Loucy (cell line): ENCODE results near the gene OR4N5.

Experiments
- H2AFZ ChIP-seq: fragments of 200-600 bp; sonication (generic); 2 replicates; pipeline ENCODE4 v1.6.0; 2016; ENCODE audit warnings: antibody characterized with exemption, mild to moderate bottlenecking, low read length, moderate library complexity
- H3F3A ChIP-seq: fragments of 200-600 bp; 2 replicates; pipeline ENCODE4 v1.6.0; 2016; ENCODE audit warnings: antibody characterized with exemption, low read depth, mild to moderate bottlenecking
- H3K27me3 ChIP-seq: fragments of 200-600 bp; sonication (generic); 2 replicates; pipeline ENCODE4 v1.6.1; 2014; ENCODE audit warnings: low read length, mild to moderate bottlenecking; ENCODE audit not compliant: insufficient read depth, poor library complexity, severe bottlenecking
- H3K36me3 ChIP-seq: fragments of 200-600 bp; sonication (generic); 2 replicates; pipeline ENCODE4 v1.6.1; 2016; ENCODE audit warnings: low read length; ENCODE audit not compliant: insufficient read depth
- H3K4me1 ChIP-seq: fragments of 200-600 bp; sonication (generic); 2 replicates; pipeline ENCODE4 v1.5.1; 2014; ENCODE audit warnings: low read length, mild to moderate bottlenecking; ENCODE audit not compliant: insufficient read depth, poor library complexity, severe bottlenecking
- H3K4me2 ChIP-seq: fragments of 200-600 bp; sonication (generic); 2 replicates; pipeline ENCODE4 v1.6.0; 2014; ENCODE audit warnings: antibody characterized with exemption, low read length, low read depth, mild to moderate bottlenecking; ENCODE audit not compliant: poor library complexity, severe bottlenecking
- H3K4me3 ChIP-seq: fragments of 200-600 bp; sonication (generic); 2 replicates; pipeline ENCODE4 v1.5.1; 2014; ENCODE audit warnings: low read length, mild to moderate bottlenecking, mixed read lengths; ENCODE audit not compliant: poor library complexity, severe bottlenecking
- H3K79me2 ChIP-seq: fragments of 200-600 bp; sonication (generic); 2 replicates; pipeline ENCODE4 v1.6.1; 2014; ENCODE audit warnings: low read length; ENCODE audit not compliant: insufficient read depth
- H3K9ac ChIP-seq: fragments of 200-600 bp; sonication (generic); 2 replicates; pipeline ENCODE4 v1.6.0; 2014; ENCODE audit warnings: mild to moderate bottlenecking, low read depth, low read length, moderate library complexity; ENCODE audit not compliant: poor library complexity, severe bottlenecking
- H3K9me2 ChIP-seq: fragments of 200-600 bp; sonication (generic); replicated peaks from 2 replicates; pipeline ENCODE4 v1.6.1; 2016; ENCODE audit warnings: low read depth, low read length, mixed read lengths
- H3K9me3 ChIP-seq: fragments of 200-600 bp; sonication (generic); 2 replicates; pipeline ENCODE4 v1.6.1; 2014; ENCODE audit warnings: mild to moderate bottlenecking, antibody characterized with exemption, low read length, low read depth; ENCODE audit not compliant: insufficient read depth
- H4K20me1 ChIP-seq: fragments of 200-600 bp; sonication (generic); 2 replicates; pipeline ENCODE4 v1.6.0; 2014; ENCODE audit warnings: antibody characterized with exemption, low read length, mild to moderate bottlenecking; ENCODE audit not compliant: insufficient read depth, poor library complexity, severe bottlenecking
- CTCF ChIP-seq: fragments of 200-600 bp; sonication (generic); conservative IDR thresholded peaks from 2 replicates; pipeline ENCODE4 v1.5.1; 2014; ENCODE audit warnings: mild to moderate bottlenecking, antibody characterized with exemption, low read length
- EZH2phosphoT487 ChIP-seq: fragments of 200-600 bp; IDR thresholded peaks from 2 replicates; pipeline ENCODE4 v1.6.1; 2018; ENCODE audit warnings: antibody characterized with exemption, mild to moderate bottlenecking, moderate library complexity, borderline replicate concordance

OR4N5 gene

GRCh38 chr14:20110438-20110837, 28.2 kb upstream of the OR4N5 start, which contains the start of gene OR4K17:
TSS of gene OR4K17 (plus strand) at chr14:20110739. CDS start at chr14:20117500, 6,761 bp downstream.
- Histone ChIP-seq H3K36me3 (no peaks in the 10 kb centered on the region), H3K4me1 (no peaks in the 10 kb centered on the region)

GRCh38 chr14:20112321-20112720, 26.3 kb upstream of the OR4N5 start:
- Histone ChIP-seq H3K79me2 (no peaks in the 10 kb centered on the region), H3K4me2 (no peak overlapping the region), H2AFZ (no peak overlapping the region), H3K9me3 (no peaks in the 10 kb centered on the region), H3K9ac (no peak overlapping the region), H3K27me3 (no peaks in the 10 kb centered on the region), H3K9me2 (no peaks in the 10 kb centered on the region), H3K4me1 (no peaks in the 10 kb centered on the region), H4K20me1 (no peaks in the 10 kb centered on the region), H3K4me3 (no peak overlapping the region), H3F3A (no peaks in the 10 kb centered on the region), H3K36me3 (no peaks in the 10 kb centered on the region)
- TF ChIP-seq EZH2phosphoT487: no peak
- no peak for TF ChIP-seq CTCF

More at GRCh38 chr14:20110438-20110837, 28.2 kb upstream of the OR4N5 start, which contains the start of gene OR4K17:
- Histone ChIP-seq H3K27me3 (no peaks in the 10 kb centered on the region), H3K4me3 (no peak within 1 kb of the TSS), H3K9me3 (no peaks in the 10 kb centered on the region), H4K20me1 (no peaks in the 10 kb centered on the region), H3K9me2 (no peaks in the 10 kb centered on the region), H3K9ac (no peak within 1 kb of the TSS), H3K4me2 (no peak within 1 kb of the TSS), H2AFZ (no peak within 1 kb of the TSS), H3F3A (no peaks in the 10 kb centered on the region), H3K79me2 (no peaks in the 10 kb centered on the region)
- TF ChIP-seq CTCF (no peak), EZH2phosphoT487 (no peak)

- no peaks in the 10 kb centered on the region for H4K20me1 ChIP-seq
- H3K79me2 ChIP-seq: no peaks in the 10 kb centered on the region
- no peaks in the 10 kb centered on the region for H3F3A ChIP-seq
- H2AFZ ChIP-seq: no peak overlapping the region
- no peaks in the 10 kb centered on the region for H3K36me3 ChIP-seq
- no peaks in the 10 kb centered on the region for H3K4me1 ChIP-seq
- H3K4me2 ChIP-seq: no peak overlapping the region
- no peaks in the 10 kb centered on the region for H3K9me2 ChIP-seq
- H3K9ac ChIP-seq: no peak overlapping the region
- no peak overlapping the region for H3K4me3 ChIP-seq
- no peak for TF ChIP-seq CTCF
- no peak for TF ChIP-seq EZH2phosphoT487
- peaks cover 4% of the 10 kb centered on the region; the same call in 1 of the 2 replicates for H3K9me3 ChIP-seq
- H3K27me3 ChIP-seq: no peaks in the 10 kb centered on the region
These were observed 21.9 kb upstream of the OR4N5 start for GRCh38 chr14:20116748-20117147.
